HepG2 (cell line): ENCODE measurements around the gene CHCHD1. TPM values are rescaled to one million over a fixed set of nuclear protein-coding genes. Genes with fewer than 3 reads are reported as not detected.
A peak's percentile ranks its signal among the peaks of the same experiment; 100 is the strongest.

ENCODE experiments used
- DPF2 ChIP-seq: sonication (generic); formaldehyde crosslinking; IDR thresholded peaks from 2 replicates; pipeline ENCODE4 v1.4.0; 2020; ENCODE audit warnings: mild to moderate bottlenecking, low read depth, missing genetic modification reagents, borderline replicate concordance
- FOXO1 ChIP-seq: sonication (generic); formaldehyde crosslinking; IDR thresholded peaks from 2 replicates; pipeline ENCODE4 v1.4.0; 2020; ENCODE audit warnings: missing genetic modification reagents
- HMG20B ChIP-seq: conservative IDR thresholded peaks from 2 replicates; pipeline ENCODE4 v1.6.1; 2016; ENCODE audit warnings: missing genetic modification reagents, missing compliant biosample characterization
- ISL2 ChIP-seq: sonication (generic); formaldehyde crosslinking; IDR thresholded peaks from 2 replicates; pipeline ENCODE4 v1.5.0; 2020; ENCODE audit warnings: missing genetic modification reagents
- KLF15 ChIP-seq: sonication (generic); formaldehyde crosslinking; IDR thresholded peaks from 2 replicates; pipeline ENCODE4 v1.8.1; 2023; ENCODE audit warnings: borderline replicate concordance, mild to moderate bottlenecking, inconsistent platforms, missing genetic modification reagents, mixed read lengths
- MEIS1 ChIP-seq: sonication (generic); formaldehyde crosslinking; IDR thresholded peaks from 2 replicates; pipeline ENCODE4 v1.9.0; 2021; ENCODE audit warnings: mild to moderate bottlenecking, missing genetic modification reagents, moderate library complexity, borderline replicate concordance
- MTA1 ChIP-seq: sonication (generic); formaldehyde crosslinking; IDR thresholded peaks from 2 replicates; pipeline ENCODE4 v1.4.0; 2020; ENCODE audit warnings: missing genetic modification reagents, mild to moderate bottlenecking, borderline replicate concordance
- MXI1 ChIP-seq: IDR thresholded peaks from 3 replicates; pipeline ENCODE4 v1.6.1; 2012; ENCODE audit warnings: low read depth, low read length, inconsistent platforms, borderline replicate concordance
- RAD21 ChIP-seq: fragments of 450-650 bp; formaldehyde crosslinking; IDR thresholded peaks from 2 replicates; pipeline ENCODE4 v1.5.0; 2020; ENCODE audit warnings: mild to moderate bottlenecking
- RARA ChIP-seq: IDR thresholded peaks from 2 replicates; pipeline ENCODE4 v1.6.1; 2016; ENCODE audit warnings: missing genetic modification reagents, missing compliant biosample characterization
- SCMH1 ChIP-seq: sonication (generic); formaldehyde crosslinking; IDR thresholded peaks from 2 replicates; pipeline ENCODE4 v1.9.0; 2021; ENCODE audit warnings: missing genetic modification reagents, mild to moderate bottlenecking, borderline replicate concordance
- SRF ChIP-seq: IDR thresholded peaks from 2 replicates; pipeline ENCODE4 v1.6.1; 2011; ENCODE audit warnings: mild to moderate bottlenecking, low read depth, low read length, moderate library complexity
- SSRP1 ChIP-seq: IDR thresholded peaks from 2 replicates; pipeline ENCODE4 v1.6.1; 2016; ENCODE audit warnings: control low read depth
- YY1 ChIP-seq: IDR thresholded peaks from 2 replicates; pipeline ENCODE4 v1.6.1; 2011; ENCODE audit warnings: low read length, low read depth, moderate library complexity, mild to moderate bottlenecking; ENCODE audit not compliant: insufficient read depth, insufficient replicate concordance
- ZBED4 ChIP-seq: sonication (generic); formaldehyde crosslinking; IDR thresholded peaks from 2 replicates; pipeline ENCODE4 v1.4.0; 2020; ENCODE audit warnings: missing genetic modification reagents, borderline replicate concordance
- ZNF124 ChIP-seq: sonication (generic); formaldehyde crosslinking; IDR thresholded peaks from 2 replicates; pipeline ENCODE4 v1.4.0; 2020; ENCODE audit warnings: missing genetic modification reagents
- ZNF17 ChIP-seq: sonication (generic); formaldehyde crosslinking; IDR thresholded peaks from 2 replicates; pipeline ENCODE4 v1.5.0; 2020; ENCODE audit warnings: mild to moderate bottlenecking, missing genetic modification reagents
- ZNF235 ChIP-seq: sonication (generic); formaldehyde crosslinking; IDR thresholded peaks from 2 replicates; pipeline ENCODE4 v1.8.1; 2023; ENCODE audit warnings: mild to moderate bottlenecking, missing genetic modification reagents, borderline replicate concordance
- ZNF260 ChIP-seq: sonication (generic); formaldehyde crosslinking; IDR thresholded peaks from 2 replicates; pipeline ENCODE4 v1.4.0; 2020; ENCODE audit warnings: missing genetic modification reagents, low read depth, mild to moderate bottlenecking, borderline replicate concordance
- ZNF337 ChIP-seq: sonication (generic); formaldehyde crosslinking; IDR thresholded peaks from 2 replicates; pipeline ENCODE4 v1.5.1; 2020; ENCODE audit warnings: missing genetic modification reagents, low read depth, mild to moderate bottlenecking, borderline replicate concordance
- ZNF343 ChIP-seq: sonication (generic); formaldehyde crosslinking; IDR thresholded peaks from 2 replicates; pipeline ENCODE4 v1.4.0; 2020; ENCODE audit warnings: mild to moderate bottlenecking, missing genetic modification reagents
- ZNF576 ChIP-seq: sonication (generic); formaldehyde crosslinking; IDR thresholded peaks from 2 replicates; pipeline ENCODE4 v1.4.0; 2020; ENCODE audit warnings: mild to moderate bottlenecking, missing genetic modification reagents
- ZNF629 ChIP-seq: sonication (generic); formaldehyde crosslinking; conservative IDR thresholded peaks from 2 replicates; pipeline ENCODE4 v1.5.0; 2020; ENCODE audit warnings: missing genetic modification reagents
- ZNF800 ChIP-seq: sonication (generic); formaldehyde crosslinking; IDR thresholded peaks from 2 replicates; pipeline ENCODE4 v1.4.0; 2020; ENCODE audit warnings: missing genetic modification reagents
- ZNF839 ChIP-seq: sonication (generic); formaldehyde crosslinking; IDR thresholded peaks from 2 replicates; pipeline ENCODE4 v1.4.0; 2020; ENCODE audit warnings: missing genetic modification reagents, mild to moderate bottlenecking, borderline replicate concordance
- polyA plus RNA-seq, 8 experiments: library from polyadenylated mRNA; depleted of rRNA in 3 of 8; stranded (reverse) in 7 of 8; unstranded in 1 of 8; fragments of >200 nt; fragmentation: Illumina TruSeq in 4 of 8; extraction: Trizol in 4 of 8; gene quantifications; 2 replicates each; pipeline versions ENCODE4 v1.2.1 to v1.2.3, GENCODE V29; 2011 to 2016; ENCODE audit warnings: low read depth in 4 of 8, missing spikeins in 1 of 8, mixed read lengths in 1 of 8; ENCODE audit not compliant: insufficient read depth in 1 of 8
- total RNA-seq, 5 experiments: library from RNA; depleted of rRNA; stranded (reverse); fragments of >200 nt; fragmentation: Illumina TruSeq; extraction: Trizol; gene quantifications; 2 replicates each; pipeline ENCODE4 v1.2.3, GENCODE V29; 2016; ENCODE audit warnings: low read depth in 1 of 5

Gene CHCHD1
- total and polyA plus RNA-seq, 2 of the 13 experiments (the other 11 are each of a cell fraction or from before 2014, with no cell fraction given) = 36.9 to 71.2 TPM

GRCh38 chr10:73743905-73744663 lies 37.8 kb upstream of the CHCHD1 start, which contains the start of gene SEC24C (continued):
- TF ChIP-seq ZNF839 (CRISPR knock-in tag) (peak; percentile 100), SCMH1 (CRISPR knock-in tag) (no peak), MTA1 (no peak), ZNF800 (no peak), ZNF576 (CRISPR knock-in tag) (no peak), MXI1 (peak; percentile 21; the same call in 1 of the 3 replicates), FOXO1 (CRISPR knock-in tag) (no peak), ZNF124 (CRISPR knock-in tag) (0 out of 2 replicates have a peak, but pooled peaks have one; percentile 48), YY1 (peak; percentile 97), SRF (no peak), RARA (0 out of 2 replicates have a peak, but pooled peaks have one; percentile 38), MEIS1 (peak; percentile 18; the same call in 1 of the 2 replicates), ZNF260 (CRISPR knock-in tag) (no peak), ZBED4 (CRISPR knock-in tag) (no peak), HMG20B (no peak), ISL2 (no peak), ZNF17 (no peak), ZNF629 (CRISPR knock-in tag) (no peak), RAD21 (no peak; the same call in 1 of the 2 replicates), SSRP1 (0 out of 2 replicates have a peak, but pooled peaks have one; percentile 26), ZNF337 (CRISPR knock-in tag) (no peak), DPF2 (CRISPR knock-in tag) (no peak), KLF15 (peak; percentile 24; the same call in 1 of the 2 replicates), ZNF343 (no peak), ZNF235 (CRISPR knock-in tag) (no peak)
